ENCODE results near the gene IQGAP3.
A peak's percentile ranks its signal among the peaks of the same experiment; 100 is the strongest.

IQGAP3 gene

GRCh38 chr1:156492013-156492590, 80.3 kb downstream of the IQGAP3 start:
- peaks cover 100% of the 10 kb centered on the region for H3K4me1 ChIP-seq (ENCODE audit: insufficient read depth, low read length)
- no peaks in the 10 kb centered on the region for H3K27me3 ChIP-seq (ENCODE audit: control insufficient read depth in 1 of 2, insufficient read depth in 2 of 2, low read length in 2 of 2)
- H3K4me3 ChIP-seq (ENCODE audit: low read depth in 1 of 2, low read length in 2 of 2): no peak overlapping the region
- no peak overlapping the region for H3K9ac ChIP-seq (ENCODE audit: low read length)
- no peaks in the 10 kb centered on the region for H3K9me3 ChIP-seq (ENCODE audit: low read length)
- peak overlapping the region; percentile 61 for H3K27ac ChIP-seq (ENCODE audit: low read depth, low read length)
- H3K36me3 ChIP-seq (ENCODE audit: insufficient read depth, low read length): peaks cover 13% of the 10 kb centered on the region

- peak overlapping the region; percentile 45 for H3K27ac ChIP-seq (ENCODE audit: low read depth, low read length)
- H3K4me3 ChIP-seq (ENCODE audit: low read depth in 1 of 2, low read length in 2 of 2): peak overlapping the region in 1 of 2 donors; percentile 58
- no peaks in the 10 kb centered on the region for H3K27me3 ChIP-seq (ENCODE audit: control insufficient read depth in 1 of 2, insufficient read depth in 2 of 2, low read length in 2 of 2)
- H3K4me1 ChIP-seq (ENCODE audit: insufficient read depth, low read length): peaks cover 96% of the 10 kb centered on the region
- H3K36me3 ChIP-seq (ENCODE audit: insufficient read depth, low read length): peaks cover 17% of the 10 kb centered on the region
- H3K9me3 ChIP-seq (ENCODE audit: low read length): no peaks in the 10 kb centered on the region
- H3K9ac ChIP-seq (ENCODE audit: low read length): peak overlapping the region; percentile 54
Observed at GRCh38 chr1:156491151-156491949, 81.0 kb downstream of the IQGAP3 start.

GRCh38 chr1:156490401-156491032, 81.8 kb downstream of the IQGAP3 start:
- H3K27ac ChIP-seq (ENCODE audit: low read depth, low read length): peak overlapping the region; percentile 45
- peaks cover 17% of the 10 kb centered on the region for H3K36me3 ChIP-seq (ENCODE audit: insufficient read depth, low read length)
- no peaks in the 10 kb centered on the region for H3K9me3 ChIP-seq (ENCODE audit: low read length)
- H3K4me3 ChIP-seq (ENCODE audit: low read depth in 1 of 2, low read length in 2 of 2): peak overlapping the region; percentile 16 to 58
- peaks cover 94% of the 10 kb centered on the region for H3K4me1 ChIP-seq (ENCODE audit: insufficient read depth, low read length)
- no peaks in the 10 kb centered on the region for H3K27me3 ChIP-seq (ENCODE audit: control insufficient read depth in 1 of 2, insufficient read depth in 2 of 2, low read length in 2 of 2)
- peak overlapping the region; percentile 54 for H3K9ac ChIP-seq (ENCODE audit: low read length)

- peak overlapping the region; percentile 45 for H3K27ac ChIP-seq (ENCODE audit: low read depth, low read length)
- H3K27me3 ChIP-seq (ENCODE audit: control insufficient read depth in 1 of 2, insufficient read depth in 2 of 2, low read length in 2 of 2): no peaks in the 10 kb centered on the region
- H3K36me3 ChIP-seq (ENCODE audit: insufficient read depth, low read length): peaks cover 12% of the 10 kb centered on the region
- H3K4me1 ChIP-seq (ENCODE audit: insufficient read depth, low read length): peaks cover 94% of the 10 kb centered on the region
- no peaks in the 10 kb centered on the region for H3K9me3 ChIP-seq (ENCODE audit: low read length)
- H3K4me3 ChIP-seq (ENCODE audit: low read depth in 1 of 2, low read length in 2 of 2): peak overlapping the region; percentile 7 to 58
- H3K9ac ChIP-seq (ENCODE audit: low read length): peak overlapping the region; percentile 54
Observed at GRCh38 chr1:156489935-156490293, 82.5 kb downstream of the IQGAP3 start.

- Histone ChIP-seq H3K27ac (ENCODE audit: low read depth, low read length) (peak overlapping the region; percentile 45), H3K9ac (ENCODE audit: low read length) (peak overlapping the region; percentile 54), H3K27me3 (ENCODE audit: control insufficient read depth in 1 of 2, insufficient read depth in 2 of 2, low read length in 2 of 2) (no peaks in the 10 kb centered on the region), H3K36me3 (ENCODE audit: insufficient read depth, low read length) (peaks cover 11% of the 10 kb centered on the region), H3K9me3 (ENCODE audit: low read length) (no peaks in the 10 kb centered on the region), H3K4me3 (ENCODE audit: low read depth in 1 of 2, low read length in 2 of 2) (peak overlapping the region; percentile 7 to 58), H3K4me1 (ENCODE audit: insufficient read depth, low read length) (peaks cover 94% of the 10 kb centered on the region)
Observed at GRCh38 chr1:156489166-156489934, 83.0 kb downstream of the IQGAP3 start.

- Histone ChIP-seq H3K4me1 (ENCODE audit: insufficient read depth, low read length) (peaks cover 94% of the 10 kb centered on the region), H3K9ac (ENCODE audit: low read length) (peak overlapping the region; percentile 54), H3K9me3 (ENCODE audit: low read length) (no peaks in the 10 kb centered on the region), H3K36me3 (ENCODE audit: insufficient read depth, low read length) (peaks cover 11% of the 10 kb centered on the region), H3K4me3 (ENCODE audit: low read depth in 1 of 2, low read length in 2 of 2) (no peak overlapping the region), H3K27me3 (ENCODE audit: control insufficient read depth in 1 of 2, insufficient read depth in 2 of 2, low read length in 2 of 2) (no peaks in the 10 kb centered on the region), H3K27ac (ENCODE audit: low read depth, low read length) (peak overlapping the region; percentile 45)
Observed at GRCh38 chr1:156488566-156489165, 83.7 kb downstream of the IQGAP3 start.

- Histone ChIP-seq H3K4me1 (ENCODE audit: insufficient read depth, low read length) (peaks cover 91% of the 10 kb centered on the region), H3K27me3 (ENCODE audit: control insufficient read depth in 1 of 2, insufficient read depth in 2 of 2, low read length in 2 of 2) (no peaks in the 10 kb centered on the region), H3K27ac (ENCODE audit: low read depth, low read length) (no peak overlapping the region), H3K36me3 (ENCODE audit: insufficient read depth, low read length) (peaks cover 14% of the 10 kb centered on the region), H3K9me3 (ENCODE audit: low read length) (no peaks in the 10 kb centered on the region), H3K9ac (ENCODE audit: low read length) (no peak overlapping the region), H3K4me3 (ENCODE audit: low read depth in 1 of 2, low read length in 2 of 2) (no peak overlapping the region)
Observed at GRCh38 chr1:156487862-156488261, 84.5 kb downstream of the IQGAP3 start.

GRCh38 chr1:156486421-156487344, 85.7 kb downstream of the IQGAP3 start:
- Histone ChIP-seq H3K27me3 (ENCODE audit: control insufficient read depth in 1 of 2, insufficient read depth in 2 of 2, low read length in 2 of 2) (no peaks in the 10 kb centered on the region), H3K4me1 (ENCODE audit: insufficient read depth, low read length) (peaks cover 79% of the 10 kb centered on the region), H3K9ac (ENCODE audit: low read length) (no peak overlapping the region), H3K36me3 (ENCODE audit: insufficient read depth, low read length) (peaks cover 26% of the 10 kb centered on the region), H3K4me3 (ENCODE audit: low read depth in 1 of 2, low read length in 2 of 2) (no peak overlapping the region), H3K9me3 (ENCODE audit: low read length) (no peaks in the 10 kb centered on the region), H3K27ac (ENCODE audit: low read depth, low read length) (no peak overlapping the region)

GRCh38 chr1:156485984-156486383, 86.4 kb downstream of the IQGAP3 start:
- Histone ChIP-seq H3K27me3 (ENCODE audit: control insufficient read depth in 1 of 2, insufficient read depth in 2 of 2, low read length in 2 of 2) (no peaks in the 10 kb centered on the region), H3K4me1 (ENCODE audit: insufficient read depth, low read length) (peaks cover 77% of the 10 kb centered on the region), H3K9ac (ENCODE audit: low read length) (no peak overlapping the region), H3K36me3 (ENCODE audit: insufficient read depth, low read length) (peaks cover 33% of the 10 kb centered on the region), H3K9me3 (ENCODE audit: low read length) (no peaks in the 10 kb centered on the region), H3K27ac (ENCODE audit: low read depth, low read length) (no peak overlapping the region), H3K4me3 (ENCODE audit: low read depth in 1 of 2, low read length in 2 of 2) (no peak overlapping the region)

GRCh38 chr1:156484480-156485058, 87.8 kb downstream of the IQGAP3 start:
- H3K9ac ChIP-seq (ENCODE audit: low read length): no peak overlapping the region
- H3K9me3 ChIP-seq (ENCODE audit: low read length): no peaks in the 10 kb centered on the region
- H3K4me1 ChIP-seq (ENCODE audit: insufficient read depth, low read length): peaks cover 76% of the 10 kb centered on the region
- no peaks in the 10 kb centered on the region for H3K27me3 ChIP-seq (ENCODE audit: control insufficient read depth in 1 of 2, insufficient read depth in 2 of 2, low read length in 2 of 2)
- H3K27ac ChIP-seq (ENCODE audit: low read depth, low read length): no peak overlapping the region
- H3K36me3 ChIP-seq (ENCODE audit: insufficient read depth, low read length): peaks cover 47% of the 10 kb centered on the region
- H3K4me3 ChIP-seq (ENCODE audit: low read depth in 1 of 2, low read length in 2 of 2): no peak overlapping the region

Data from muscle layer of colon (tissue), 2 donors.